Activated T-cell treated with anti-CD3 and anti-CD28 coated beads for 1 hour (primary cell): ENCODE data around the gene COL5A2.

ENCODE experiments used
- DNase-seq: peaks from one replicate; pipeline ENCODE4 v3.0.0-alpha.2; 2020; ENCODE audit warnings: low read depth

The COL5A2 gene

GRCh38 chr2:189097934-189098333 lies 81.6 kb downstream of the COL5A2 start:
- no peak for DNase-seq

GRCh38 chr2:189096769-189097447 lies 82.7 kb downstream of the COL5A2 start:
- no peak for DNase-seq

DNA sequence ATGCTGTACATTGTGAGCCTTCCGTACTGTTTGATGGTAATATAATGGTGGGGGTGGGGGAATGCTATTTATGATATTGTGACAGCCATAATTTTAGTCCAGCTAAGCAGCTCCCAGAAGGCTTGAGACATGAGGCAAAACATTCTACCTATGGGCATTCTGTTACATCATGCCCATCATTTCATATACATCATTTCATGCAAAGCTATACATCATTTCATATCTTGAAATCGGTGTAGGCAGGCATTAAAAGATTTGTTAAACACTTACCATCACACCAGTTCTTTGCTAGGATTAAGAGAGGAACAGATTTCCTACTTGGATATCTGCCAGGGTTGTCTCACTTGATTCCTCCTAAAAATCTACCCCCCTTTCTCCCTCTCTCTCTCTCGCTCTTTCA lies 84.5 kb downstream of the COL5A2 start:
- DNase-seq = no peak

- DNase-seq = no peak
Measured at GRCh38 chr2:189092936-189093335, 86.6 kb downstream of the COL5A2 start.

- no peak for DNase-seq
Measured at GRCh38 chr2:189091253-189091652, 88.3 kb downstream of the COL5A2 start.

GRCh38 chr2:189088591-189089205 lies 90.9 kb downstream of the COL5A2 start:
- no peak for DNase-seq

DNA sequence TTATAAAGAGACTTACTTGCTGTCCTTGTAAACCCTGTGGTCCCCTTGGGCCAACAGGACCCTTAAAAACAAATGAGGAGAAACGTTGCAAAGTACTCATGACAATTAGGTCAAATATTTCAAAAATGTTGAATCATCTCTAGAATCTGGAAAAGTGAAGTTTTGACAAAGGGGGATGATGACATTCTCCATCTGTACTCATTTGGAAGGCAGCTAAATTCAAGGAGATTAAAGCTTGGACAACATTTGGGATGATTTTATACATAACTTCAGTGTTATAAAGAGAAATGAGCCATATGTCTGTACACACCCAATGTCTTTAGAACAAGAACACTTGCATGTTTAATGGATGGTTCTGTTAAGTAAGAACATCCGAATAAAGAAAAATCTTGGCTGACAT lies 92.9 kb downstream of the COL5A2 start:
- DNase-seq = no peak

DNA sequence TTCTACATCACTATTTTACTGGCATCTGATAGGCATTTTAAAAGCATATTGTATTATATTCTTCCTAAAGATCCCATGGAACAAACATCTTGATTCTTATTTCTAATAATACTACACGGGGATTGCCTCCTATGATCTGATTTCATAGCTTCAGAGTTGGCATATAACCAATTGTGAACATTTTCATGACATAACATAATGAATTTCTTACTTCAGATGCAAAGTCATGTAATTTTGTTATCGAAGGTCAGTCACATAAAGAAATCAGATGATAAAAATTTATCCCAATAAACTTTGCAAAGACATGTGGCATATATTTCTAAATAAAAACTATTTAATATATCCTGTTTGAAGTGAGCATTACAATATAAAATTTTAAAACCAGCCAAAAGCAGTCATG lies 93.3 kb downstream of the COL5A2 start:
- DNase-seq = no peak

GRCh38 chr2:189083606-189084005 lies 96.0 kb downstream of the COL5A2 start:
- DNase-seq = no peak

- no peak for DNase-seq
Measured at GRCh38 chr2:189083106-189083505, 96.5 kb downstream of the COL5A2 start.

- no peak for DNase-seq
Measured at GRCh38 chr2:189082376-189082975, 97.1 kb downstream of the COL5A2 start.

DNA sequence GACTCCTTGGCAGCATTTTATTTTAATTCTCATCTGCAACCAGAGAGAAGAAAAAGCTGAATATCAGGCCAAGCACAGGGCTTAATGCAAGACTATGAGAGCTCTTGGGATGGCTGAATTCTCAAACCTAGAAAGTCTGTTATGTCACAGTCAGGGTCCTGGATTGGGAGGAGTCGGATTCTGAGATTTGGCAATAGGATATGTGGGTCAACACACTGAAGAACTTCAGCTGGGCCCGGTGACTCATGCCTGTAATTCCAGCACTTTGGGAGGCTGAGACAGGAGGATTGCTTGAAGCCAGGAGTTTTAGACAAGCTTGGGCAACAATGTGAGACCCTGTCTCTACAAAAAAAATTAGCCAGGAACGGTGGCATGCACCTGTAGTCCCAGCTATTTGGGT lies 103.0 kb downstream of the COL5A2 start:
- no peak for DNase-seq

- DNase-seq = no peak
Measured at GRCh38 chr2:189076120-189076519, 103.4 kb downstream of the COL5A2 start.

DNA sequence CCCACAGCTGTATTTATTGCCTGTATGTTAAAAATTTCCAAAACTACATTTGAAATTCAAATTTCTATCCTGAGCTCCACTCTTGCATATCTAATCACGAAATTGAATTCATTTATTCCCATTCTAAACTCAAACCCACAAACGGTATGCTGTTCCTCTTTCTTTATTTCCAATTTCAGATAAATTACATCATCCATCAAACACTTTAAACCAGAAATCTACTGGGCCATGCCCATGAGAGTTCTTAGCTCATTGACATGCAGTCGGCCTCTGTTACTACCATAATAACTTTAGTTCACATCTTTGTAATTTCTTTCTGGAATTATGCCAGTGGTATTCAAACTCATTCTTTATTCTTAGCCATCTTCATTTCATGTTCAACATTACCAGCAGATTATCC lies 105.1 kb downstream of the COL5A2 start:
- DNase-seq = no peak

- DNase-seq = no peak
Measured at GRCh38 chr2:189072036-189072435, 107.5 kb downstream of the COL5A2 start.

GRCh38 chr2:189069855-189070619 lies 109.5 kb downstream of the COL5A2 start:
- DNase-seq = no peak

GRCh38 chr2:189066037-189066436 lies 113.5 kb downstream of the COL5A2 start:
- no peak for DNase-seq

DNA sequence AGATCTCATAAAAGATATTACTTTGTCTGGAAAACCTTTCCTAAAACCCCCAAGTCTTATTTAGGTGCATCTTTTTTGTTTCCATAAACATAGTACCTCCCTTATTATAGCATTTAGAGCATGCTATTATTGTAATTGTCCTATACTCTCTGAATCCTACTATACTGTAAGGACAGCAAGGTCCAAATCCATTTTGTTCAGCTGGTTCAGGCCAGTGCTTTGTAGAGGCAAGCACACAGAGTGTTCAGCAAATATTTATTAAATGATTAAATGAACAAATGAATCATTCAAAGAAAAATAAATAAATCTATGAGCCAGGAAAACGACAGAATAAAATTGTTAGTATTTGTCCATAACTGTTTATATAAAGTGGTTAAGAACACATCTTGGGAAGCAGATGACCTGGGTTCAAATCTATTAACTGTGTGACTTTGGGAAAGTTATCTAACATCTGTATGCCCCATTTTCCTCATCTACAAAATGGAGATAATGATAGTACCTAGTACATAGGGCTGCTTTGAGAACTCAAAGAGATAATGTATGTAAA lies 119.4 kb downstream of the COL5A2 start:
- no peak for DNase-seq

- DNase-seq = no peak
Measured at GRCh38 chr2:189057316-189057715, 122.2 kb downstream of the COL5A2 start.

- DNase-seq = no peak
Measured at GRCh38 chr2:189056200-189057106, 123.1 kb downstream of the COL5A2 start.

GRCh38 chr2:189050165-189050712 lies 129.3 kb downstream of the COL5A2 start:
- no peak for DNase-seq
